ENCODE results near the gene NEUROG2. TPM values are rescaled to one million over a fixed set of nuclear protein-coding genes. Genes with fewer than 3 reads are reported as not detected.
"Not testable (repeated sequence)": the region's sequence is repeated elsewhere in the genome, so short reads cannot be mapped to it uniquely, and the experiment has no call there.

NEUROG2 gene
- total RNA-seq, 1 experiment from 2014 or later: not detected

DNA sequence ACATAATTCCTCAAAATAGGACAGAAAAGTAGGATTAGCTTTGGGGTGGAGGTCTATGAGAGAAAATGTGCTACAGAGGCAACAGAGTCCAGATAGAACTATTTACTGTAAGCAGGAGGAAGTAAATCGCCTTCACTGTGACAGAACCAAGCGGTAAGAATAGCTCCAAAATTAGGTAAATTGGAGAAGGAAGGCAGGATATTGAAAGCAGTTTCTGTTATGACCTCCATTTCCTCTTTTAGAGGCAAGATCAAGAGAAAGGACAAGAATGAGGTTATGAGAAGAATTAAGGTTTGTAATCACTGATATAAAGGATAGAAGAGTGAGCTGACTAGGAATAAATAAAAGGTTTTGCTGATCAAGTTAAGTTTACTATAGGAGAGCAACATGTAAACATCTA lies 44.1 kb upstream of the NEUROG2 start:
- TF ChIP-seq CTCF (IDR thresholded peaks at IDR 0.05; ENCODE audit: unreplicated experiment): no peak
- intact Hi-C loops (cut with micrococcal nuclease): no loop called here
- Mint-ChIP-seq H3K27me3 (ENCODE audit: insufficient read depth, unreplicated experiment) (no peaks in the 10 kb centered on the region), H3K36me3 (ENCODE audit: insufficient read depth, unreplicated experiment) (no peaks in the 10 kb centered on the region), H3K27ac (ENCODE audit: low read depth, unreplicated experiment) (no peak overlapping the region), H3K4me3 (ENCODE audit: unreplicated experiment) (no peak overlapping the region), H3K4me1 (ENCODE audit: insufficient read depth, unreplicated experiment) (no peaks in the 10 kb centered on the region), H3K9me3 (ENCODE audit: unreplicated experiment) (no peaks in the 10 kb centered on the region)
- ChIA-PET CTCF (interaction anchor here (0.6 kb wide), 1 partner anchor 40 kb away, joined by 3 read pairs; no protein-coding TSS in a partner anchor), POLR2A (interaction anchor here (0.6 kb wide), 1 partner anchor 1001 kb away, joined by 3 read pairs; no protein-coding TSS in a partner anchor)
- DNase-seq (ENCODE audit: unreplicated experiment): no peak
- no TSS peak for BruUV-seq (replicated peaks)

- no peak for DNase-seq (ENCODE audit: unreplicated experiment)
- H3K27me3 Mint-ChIP-seq (ENCODE audit: insufficient read depth, unreplicated experiment): no peaks in the 10 kb centered on the region
- no peaks in the 10 kb centered on the region for H3K9me3 Mint-ChIP-seq (ENCODE audit: unreplicated experiment)
- TF ChIP-seq CTCF (IDR thresholded peaks at IDR 0.05; ENCODE audit: unreplicated experiment): no peak
- H3K27ac Mint-ChIP-seq (ENCODE audit: low read depth, unreplicated experiment): no peak overlapping the region
- H3K36me3 Mint-ChIP-seq (ENCODE audit: insufficient read depth, unreplicated experiment): no peaks in the 10 kb centered on the region
- BruUV-seq (replicated peaks): no TSS peak
- H3K4me3 Mint-ChIP-seq (ENCODE audit: unreplicated experiment): no peak overlapping the region
- ChIA-PET POLR2A (no interaction called here), CTCF (no interaction called here)
- H3K4me1 Mint-ChIP-seq (ENCODE audit: insufficient read depth, unreplicated experiment): no peaks in the 10 kb centered on the region
- intact Hi-C loops (cut with micrococcal nuclease): no loop called here
These were observed 43.1 kb upstream of the NEUROG2 start for GRCh38 chr4:112559053-112559452.

GRCh38 chr4:112557676-112558411 lies 41.9 kb upstream of the NEUROG2 start:
- DNase-seq (ENCODE audit: unreplicated experiment): no peak
- Mint-ChIP-seq H3K36me3 (ENCODE audit: insufficient read depth, unreplicated experiment) (no peaks in the 10 kb centered on the region), H3K9me3 (ENCODE audit: unreplicated experiment) (no peaks in the 10 kb centered on the region), H3K4me1 (ENCODE audit: insufficient read depth, unreplicated experiment) (peaks cover 5% of the 10 kb centered on the region), H3K27ac (ENCODE audit: low read depth, unreplicated experiment) (no peak overlapping the region), H3K4me3 (ENCODE audit: unreplicated experiment) (no peak overlapping the region), H3K27me3 (ENCODE audit: insufficient read depth, unreplicated experiment) (no peaks in the 10 kb centered on the region)
- CTCF ChIA-PET: interaction anchor here (0.7 to 1.4 kb wide), 3 partner anchors 8 to 482 kb away, joined by 3 read pairs; no protein-coding TSS in a partner anchor
- intact Hi-C loops (cut with micrococcal nuclease): no loop called here
- TF ChIP-seq CTCF (IDR thresholded peaks at IDR 0.05; ENCODE audit: unreplicated experiment): no peak
- no TSS peak for BruUV-seq (replicated peaks)
- POLR2A ChIA-PET: no interaction called here

DNA sequence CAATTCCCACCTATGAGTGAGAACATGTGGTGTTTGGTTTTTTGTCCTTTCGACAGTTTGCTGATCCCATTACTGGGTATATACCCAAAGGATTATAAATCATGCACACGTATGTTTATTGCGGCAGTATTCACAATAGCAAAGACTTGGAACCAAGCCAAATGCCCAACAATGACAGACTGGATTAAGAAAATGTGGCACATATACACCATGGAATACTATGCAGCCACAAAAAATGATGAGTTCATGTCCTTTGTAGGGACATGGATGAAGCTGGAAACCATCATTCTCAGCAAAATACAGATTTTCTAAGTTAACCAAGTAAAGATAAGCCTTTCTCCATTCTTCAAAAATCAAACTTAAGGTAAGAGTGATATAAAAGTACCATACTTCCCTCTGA lies 38.3 kb upstream of the NEUROG2 start:
- CTCF ChIA-PET; H3K4me3 Mint-ChIP-seq (ENCODE audit: unreplicated experiment); intact Hi-C loops (cut with micrococcal nuclease); BruUV-seq (replicated peaks); H3K9me3 Mint-ChIP-seq (ENCODE audit: unreplicated experiment); POLR2A ChIA-PET; H3K27ac Mint-ChIP-seq (ENCODE audit: low read depth, unreplicated experiment); H3K27me3 Mint-ChIP-seq (ENCODE audit: insufficient read depth, unreplicated experiment); DNase-seq (ENCODE audit: unreplicated experiment); H3K36me3 Mint-ChIP-seq (ENCODE audit: insufficient read depth, unreplicated experiment); H3K4me1 Mint-ChIP-seq (ENCODE audit: insufficient read depth, unreplicated experiment): not testable (repeated sequence)
